SK-N-SH (cell line): ENCODE measurements around the gene TAMALIN. TPM values are rescaled to one million over a fixed set of nuclear protein-coding genes. Genes with fewer than 3 reads are reported as not detected.

Experiments
- CTCF ChIA-PET: fragments of 300-600, 350-600 bp; formaldehyde crosslinking; extraction: SDS; loops from one replicate; lab custom pipeline; 2021; lab: Yijun Ruan, JAX
- POLR2A ChIA-PET: fragments of 350-600 bp; sonication (Branson Sonifier 250); formaldehyde crosslinking; extraction: SDS; loops from one replicate; lab custom pipeline; 2020; ENCODE audit warnings: antibody characterized with exemption, inconsistent platforms; lab: Yijun Ruan, JAX
- DNase-seq: peaks from one replicate; pipeline ENCODE4 v3.0.0; 2012
- H2AFZ ChIP-seq: fragments of 200-600 bp; sonication (generic); 2 replicates; pipeline ENCODE4 v1.8.1; 2016; ENCODE audit warnings: antibody characterized with exemption, mild to moderate bottlenecking, low read depth
- H3F3A ChIP-seq: fragments of 200-600 bp; sonication (generic); replicated peaks from 2 replicates; pipeline ENCODE3; 2016; ENCODE audit warnings: antibody characterized with exemption, mild to moderate bottlenecking; ENCODE audit not compliant: insufficient read depth
- H3K27ac ChIP-seq, 2 experiments: fragments of 200-500 bp in 1 of 2; fragments of 200-600 bp in 1 of 2; sonication (Bioruptor generic) in 1 of 2; sonication (generic), shearing (Covaris generic) in 1 of 2; 2 replicates each; pipeline versions ENCODE4 v1.5.1 to v1.6.1; 2014 to 2016; ENCODE audit warnings: low read depth in 2 of 2, inconsistent platforms in 1 of 2, low read length in 1 of 2, mild to moderate bottlenecking in 1 of 2, mixed read lengths in 1 of 2
- H3K27me3 ChIP-seq: fragments of 200-600 bp; sonication (generic), shearing (Covaris generic); 2 replicates; pipeline ENCODE4 v1.6.1; 2016; ENCODE audit warnings: mixed run types; ENCODE audit not compliant: insufficient read depth
- H3K36me3 ChIP-seq, 2 experiments: fragments of 200-500 bp in 1 of 2; fragments of 200-600 bp in 1 of 2; sonication (Bioruptor generic) in 1 of 2; sonication (generic) in 1 of 2; replicated peaks in 1 of 2; 2 replicates each; pipeline versions ENCODE3 to v1.5.1; 2014 to 2016; ENCODE audit warnings: low read length in 1 of 2, mild to moderate bottlenecking in 1 of 2; ENCODE audit not compliant: insufficient read depth in 2 of 2, control insufficient read depth in 1 of 2
- H3K4me1 ChIP-seq, 2 experiments: fragments of 200-500 bp in 1 of 2; fragments of 200-600 bp in 1 of 2; sonication (Bioruptor generic) in 1 of 2; sonication (generic), shearing (Covaris generic) in 1 of 2; 2 replicates each; pipeline versions ENCODE4 v1.5.1 to v1.6.1; 2014 to 2016; ENCODE audit warnings: low read depth in 1 of 2, low read length in 1 of 2, mixed run types in 1 of 2; ENCODE audit not compliant: insufficient read depth in 2 of 2, control insufficient read depth in 1 of 2
- H3K4me2 ChIP-seq: fragments of 200-600 bp; sonication (generic), shearing (Covaris generic); 2 replicates; pipeline ENCODE4 v1.6.1; 2017; ENCODE audit warnings: mixed run types
- H3K4me3 ChIP-seq, 2 experiments: fragments of 200-500 bp in 1 of 2; fragments of 200-600 bp in 1 of 2; sonication (Bioruptor generic) in 1 of 2; sonication (generic), shearing (Covaris generic) in 1 of 2; 2 replicates each; pipeline versions ENCODE4 v1.5.1 to v1.8.1; 2014 to 2016; ENCODE audit warnings: low read depth in 2 of 2, inconsistent platforms in 1 of 2, low read length in 1 of 2, mild to moderate bottlenecking in 1 of 2, mixed read lengths in 1 of 2, moderate library complexity in 1 of 2
- H3K79me2 ChIP-seq: fragments of 200-600 bp; sonication (generic); 2 replicates; pipeline ENCODE4 v1.8.1; 2017; ENCODE audit warnings: mild to moderate bottlenecking; ENCODE audit not compliant: insufficient read depth
- H3K9ac ChIP-seq: fragments of 200-600 bp; sonication (generic); 2 replicates; pipeline ENCODE4 v1.6.1; 2017; ENCODE audit warnings: mixed run types
- H3K9me2 ChIP-seq: fragments of 200-600 bp; sonication (generic); 2 replicates; pipeline ENCODE4 v1.6.1; 2017; ENCODE audit warnings: mixed run types
- H3K9me3 ChIP-seq: fragments of 200-600 bp; sonication (generic); 2 replicates; pipeline ENCODE4 v1.6.1; 2017; ENCODE audit warnings: mixed run types, mild to moderate bottlenecking, moderate library complexity
- H4K20me1 ChIP-seq: fragments of 200-600 bp; sonication (generic); 2 replicates; pipeline ENCODE4 v1.6.1; 2017; ENCODE audit warnings: mild to moderate bottlenecking, mixed run types; ENCODE audit not compliant: insufficient read depth
- CHD2 ChIP-seq: fragments of 150-350 bp; IDR thresholded peaks from 2 replicates; pipeline ENCODE4 v1.6.1; 2018; ENCODE audit warnings: low read length; ENCODE audit not compliant: partially characterized antibody
- EP300 ChIP-seq, 2 experiments: IDR thresholded peaks; 2 replicates each; pipeline versions ENCODE4 v1.4.0 to v1.6.1; 2012; ENCODE audit warnings: borderline replicate concordance in 1 of 2, low read depth in 1 of 2, low read length in 1 of 2
- GABPA ChIP-seq: IDR thresholded peaks from 2 replicates; pipeline ENCODE4 v1.4.0; 2012; ENCODE audit warnings: low read depth, mild to moderate bottlenecking
- GATA2 ChIP-seq: sonication (generic); formaldehyde crosslinking; IDR thresholded peaks from 2 replicates; pipeline ENCODE4 v1.5.0; 2020; ENCODE audit warnings: mild to moderate bottlenecking, missing genetic modification reagents
- MAX ChIP-seq: IDR thresholded peaks from 2 replicates; pipeline ENCODE4 v1.4.0; 2012; ENCODE audit warnings: low read depth
- POLR2AphosphoS5 ChIP-seq: IDR thresholded peaks from 2 replicates; pipeline ENCODE4 v1.6.1; 2012; ENCODE audit warnings: low read depth, low read length
- SIN3A ChIP-seq: IDR thresholded peaks from 2 replicates; pipeline ENCODE4 v1.6.1; 2012; ENCODE audit warnings: low read depth, mild to moderate bottlenecking, low read length, moderate library complexity, borderline replicate concordance
- TEAD4 ChIP-seq: IDR thresholded peaks from 2 replicates; pipeline ENCODE4 v1.4.0; 2012; ENCODE audit warnings: mild to moderate bottlenecking, borderline replicate concordance; ENCODE audit not compliant: insufficient read depth
- YY1 ChIP-seq: IDR thresholded peaks from 2 replicates; pipeline ENCODE4 v1.4.0; 2012; ENCODE audit warnings: low read depth, mild to moderate bottlenecking
- WGBS: methylation state at CpG from one replicate; pipeline ENCODE4 v1.1.6; 2017; ENCODE audit warnings: low lambda C conversion rate; 5-methylcytosine and 5-hydroxymethylcytosine counted together
- polyA plus RNA-seq, 3 experiments: library from polyadenylated mRNA; depleted of rRNA; stranded (reverse); fragments of >200 nt; gene quantifications; 2 replicates each; pipeline ENCODE4 v1.2.3, GENCODE V29; 2012
- TF ChIP-seq, protein P1 (sequence below): IDR thresholded peaks from 2 replicates; pipeline ENCODE4 v1.4.0; 2012; ENCODE audit warnings: low read depth, borderline replicate concordance
- TF ChIP-seq, protein P2 (sequence below): IDR thresholded peaks from 2 replicates; pipeline ENCODE4 v1.6.1; 2012; ENCODE audit warnings: mild to moderate bottlenecking, low read depth, low read length, moderate library complexity
- TF ChIP-seq, protein P3 (sequence below): fragments of 150-350 bp; IDR thresholded peaks from 2 replicates; pipeline ENCODE4 v1.6.1; 2016; ENCODE audit warnings: mild to moderate bottlenecking, low read depth, low read length

Gene TAMALIN
- polyA plus RNA-seq, 1 of the 3 experiments (the other 2 are of a cell fraction) = 2.4 TPM

DNA sequence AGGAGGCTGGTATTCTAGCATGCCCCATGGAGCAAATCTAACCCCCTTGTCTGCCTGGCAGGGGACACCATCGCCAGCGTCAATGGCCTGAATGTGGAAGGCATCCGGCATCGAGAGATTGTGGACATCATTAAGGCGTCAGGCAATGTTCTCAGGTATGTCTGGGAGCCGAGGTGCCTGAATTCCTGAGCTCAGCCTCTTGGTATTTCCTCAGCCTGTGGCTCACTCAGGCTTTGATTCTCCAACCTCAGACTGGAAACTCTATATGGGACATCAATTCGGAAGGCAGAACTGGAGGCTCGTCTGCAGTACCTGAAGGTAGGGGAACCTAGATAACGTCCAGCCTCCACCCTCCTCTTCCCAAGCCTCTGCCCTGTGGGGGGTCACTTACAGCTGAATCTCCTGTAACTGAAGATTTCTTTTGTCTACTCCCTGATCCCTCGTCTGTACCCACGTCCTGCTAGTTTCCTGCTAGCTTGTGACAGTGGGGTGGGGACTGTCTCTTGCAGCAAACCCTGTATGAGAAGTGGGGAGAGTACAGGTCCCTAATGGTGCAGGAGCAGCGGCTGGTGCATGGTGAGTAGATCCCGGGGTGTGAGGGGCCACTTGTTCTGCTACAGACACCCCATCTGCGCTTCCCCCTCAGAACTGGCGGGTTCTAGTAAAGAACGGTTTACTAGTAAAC, 7.0 kb downstream of the TAMALIN start:
- 80% methylated on average over 15 of the region's 16 CpGs for WGBS
- ChIA-PET CTCF (interaction anchor here (1.3 to 15.3 kb wide), 3 partner anchors 8 to 23 kb away, joined by 8 to 608 read pairs (median 526); no protein-coding TSS in a partner anchor), POLR2A (no interaction called here)
- no peaks in the 10 kb centered on the region for H3K9me2 ChIP-seq
- peaks cover 0 to 19% of the 10 kb centered on the region in 2 experiments; a peak in 2 of 4 replicates for H3K4me1 ChIP-seq
- TF ChIP-seq TEAD4 (no peak), CHD2 (no peak), YY1 (no peak), GABPA (no peak), EP300 (IDR thresholded peaks at IDR 0.05; ENCODE audit: borderline replicate concordance in 1 of 2, low read depth in 1 of 2, low read length in 1 of 2) (no peak), POLR2AphosphoS5 (no peak), MAX (no peak), SIN3A (no peak), GATA2 (no peak)
- TF ChIP-seq, protein P1, sequence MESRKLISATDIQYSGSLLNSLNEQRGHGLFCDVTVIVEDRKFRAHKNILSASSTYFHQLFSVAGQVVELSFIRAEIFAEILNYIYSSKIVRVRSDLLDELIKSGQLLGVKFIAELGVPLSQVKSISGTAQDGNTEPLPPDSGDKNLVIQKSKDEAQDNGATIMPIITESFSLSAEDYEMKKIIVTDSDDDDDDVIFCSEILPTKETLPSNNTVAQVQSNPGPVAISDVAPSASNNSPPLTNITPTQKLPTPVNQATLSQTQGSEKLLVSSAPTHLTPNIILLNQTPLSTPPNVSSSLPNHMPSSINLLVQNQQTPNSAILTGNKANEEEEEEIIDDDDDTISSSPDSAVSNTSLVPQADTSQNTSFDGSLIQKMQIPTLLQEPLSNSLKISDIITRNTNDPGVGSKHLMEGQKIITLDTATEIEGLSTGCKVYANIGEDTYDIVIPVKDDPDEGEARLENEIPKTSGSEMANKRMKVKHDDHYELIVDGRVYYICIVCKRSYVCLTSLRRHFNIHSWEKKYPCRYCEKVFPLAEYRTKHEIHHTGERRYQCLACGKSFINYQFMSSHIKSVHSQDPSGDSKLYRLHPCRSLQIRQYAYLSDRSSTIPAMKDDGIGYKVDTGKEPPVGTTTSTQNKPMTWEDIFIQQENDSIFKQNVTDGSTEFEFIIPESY = no peak
- TF ChIP-seq, protein P2, sequence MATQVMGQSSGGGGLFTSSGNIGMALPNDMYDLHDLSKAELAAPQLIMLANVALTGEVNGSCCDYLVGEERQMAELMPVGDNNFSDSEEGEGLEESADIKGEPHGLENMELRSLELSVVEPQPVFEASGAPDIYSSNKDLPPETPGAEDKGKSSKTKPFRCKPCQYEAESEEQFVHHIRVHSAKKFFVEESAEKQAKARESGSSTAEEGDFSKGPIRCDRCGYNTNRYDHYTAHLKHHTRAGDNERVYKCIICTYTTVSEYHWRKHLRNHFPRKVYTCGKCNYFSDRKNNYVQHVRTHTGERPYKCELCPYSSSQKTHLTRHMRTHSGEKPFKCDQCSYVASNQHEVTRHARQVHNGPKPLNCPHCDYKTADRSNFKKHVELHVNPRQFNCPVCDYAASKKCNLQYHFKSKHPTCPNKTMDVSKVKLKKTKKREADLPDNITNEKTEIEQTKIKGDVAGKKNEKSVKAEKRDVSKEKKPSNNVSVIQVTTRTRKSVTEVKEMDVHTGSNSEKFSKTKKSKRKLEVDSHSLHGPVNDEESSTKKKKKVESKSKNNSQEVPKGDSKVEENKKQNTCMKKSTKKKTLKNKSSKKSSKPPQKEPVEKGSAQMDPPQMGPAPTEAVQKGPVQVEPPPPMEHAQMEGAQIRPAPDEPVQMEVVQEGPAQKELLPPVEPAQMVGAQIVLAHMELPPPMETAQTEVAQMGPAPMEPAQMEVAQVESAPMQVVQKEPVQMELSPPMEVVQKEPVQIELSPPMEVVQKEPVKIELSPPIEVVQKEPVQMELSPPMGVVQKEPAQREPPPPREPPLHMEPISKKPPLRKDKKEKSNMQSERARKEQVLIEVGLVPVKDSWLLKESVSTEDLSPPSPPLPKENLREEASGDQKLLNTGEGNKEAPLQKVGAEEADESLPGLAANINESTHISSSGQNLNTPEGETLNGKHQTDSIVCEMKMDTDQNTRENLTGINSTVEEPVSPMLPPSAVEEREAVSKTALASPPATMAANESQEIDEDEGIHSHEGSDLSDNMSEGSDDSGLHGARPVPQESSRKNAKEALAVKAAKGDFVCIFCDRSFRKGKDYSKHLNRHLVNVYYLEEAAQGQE = no peak
- TF ChIP-seq, protein P3, sequence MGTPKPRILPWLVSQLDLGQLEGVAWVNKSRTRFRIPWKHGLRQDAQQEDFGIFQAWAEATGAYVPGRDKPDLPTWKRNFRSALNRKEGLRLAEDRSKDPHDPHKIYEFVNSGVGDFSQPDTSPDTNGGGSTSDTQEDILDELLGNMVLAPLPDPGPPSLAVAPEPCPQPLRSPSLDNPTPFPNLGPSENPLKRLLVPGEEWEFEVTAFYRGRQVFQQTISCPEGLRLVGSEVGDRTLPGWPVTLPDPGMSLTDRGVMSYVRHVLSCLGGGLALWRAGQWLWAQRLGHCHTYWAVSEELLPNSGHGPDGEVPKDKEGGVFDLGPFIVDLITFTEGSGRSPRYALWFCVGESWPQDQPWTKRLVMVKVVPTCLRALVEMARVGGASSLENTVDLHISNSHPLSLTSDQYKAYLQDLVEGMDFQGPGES = no peak
- no peak for DNase-seq
- H3K4me2 ChIP-seq = no peak overlapping the region
- H3K9ac ChIP-seq = no peak overlapping the region
- H3K9me3 ChIP-seq = no peaks in the 10 kb centered on the region
- no peaks in the 10 kb centered on the region for H3K79me2 ChIP-seq
- H3K27me3 ChIP-seq = no peaks in the 10 kb centered on the region
- H3K4me3 ChIP-seq = no peak overlapping the region
- H2AFZ ChIP-seq = no peak overlapping the region
- H3F3A ChIP-seq = no peaks in the 10 kb centered on the region
- no peaks in the 10 kb centered on the region for H3K36me3 ChIP-seq
- H3K27ac ChIP-seq = no peak overlapping the region
- no peaks in the 10 kb centered on the region for H4K20me1 ChIP-seq
